ENCODE data around the gene DNAH5.

DNA sequence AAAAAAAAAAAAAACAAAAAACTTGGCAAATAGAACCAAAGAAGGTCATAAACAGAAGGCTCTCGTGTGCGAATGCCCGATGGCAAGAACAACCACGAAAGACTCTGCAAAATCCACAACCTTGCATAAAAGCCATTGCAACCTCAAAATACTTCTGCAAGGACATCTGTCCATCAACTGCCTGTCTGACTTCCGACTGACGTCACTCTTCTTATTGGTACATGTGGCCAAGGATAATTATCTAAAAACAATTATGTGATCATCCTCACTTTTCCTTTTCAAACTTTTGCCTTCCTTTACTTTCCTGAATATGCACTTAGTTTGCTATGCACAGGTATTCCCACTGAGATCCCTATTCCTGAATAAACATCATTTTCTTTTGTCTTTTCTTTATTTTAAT lies 29.2 kb upstream of the DNAH5 start:
- TF ChIP-seq EP300 (IDR thresholded peaks at IDR 0.05; ENCODE audit: borderline replicate concordance) (no peak), FOXM1 (IDR thresholded peaks at IDR 0.05; ENCODE audit: borderline replicate concordance, low read depth) (no peak), EGR1 (IDR thresholded peaks at IDR 0.05) (no peak), TAF1 (IDR thresholded peaks at IDR 0.05; ENCODE audit: low read depth) (no peak), TCF12 (IDR thresholded peaks at IDR 0.05; ENCODE audit: low read depth) (no peak), CEBPB (IDR thresholded peaks at IDR 0.05) (no peak), ZBTB7A (IDR thresholded peaks at IDR 0.05; ENCODE audit: low read depth) (no peak)
- TF ChIP-seq, protein P1, sequence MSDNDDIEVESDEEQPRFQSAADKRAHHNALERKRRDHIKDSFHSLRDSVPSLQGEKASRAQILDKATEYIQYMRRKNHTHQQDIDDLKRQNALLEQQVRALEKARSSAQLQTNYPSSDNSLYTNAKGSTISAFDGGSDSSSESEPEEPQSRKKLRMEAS (IDR thresholded peaks at IDR 0.05) = no peak
- TF ChIP-seq, protein P2, sequence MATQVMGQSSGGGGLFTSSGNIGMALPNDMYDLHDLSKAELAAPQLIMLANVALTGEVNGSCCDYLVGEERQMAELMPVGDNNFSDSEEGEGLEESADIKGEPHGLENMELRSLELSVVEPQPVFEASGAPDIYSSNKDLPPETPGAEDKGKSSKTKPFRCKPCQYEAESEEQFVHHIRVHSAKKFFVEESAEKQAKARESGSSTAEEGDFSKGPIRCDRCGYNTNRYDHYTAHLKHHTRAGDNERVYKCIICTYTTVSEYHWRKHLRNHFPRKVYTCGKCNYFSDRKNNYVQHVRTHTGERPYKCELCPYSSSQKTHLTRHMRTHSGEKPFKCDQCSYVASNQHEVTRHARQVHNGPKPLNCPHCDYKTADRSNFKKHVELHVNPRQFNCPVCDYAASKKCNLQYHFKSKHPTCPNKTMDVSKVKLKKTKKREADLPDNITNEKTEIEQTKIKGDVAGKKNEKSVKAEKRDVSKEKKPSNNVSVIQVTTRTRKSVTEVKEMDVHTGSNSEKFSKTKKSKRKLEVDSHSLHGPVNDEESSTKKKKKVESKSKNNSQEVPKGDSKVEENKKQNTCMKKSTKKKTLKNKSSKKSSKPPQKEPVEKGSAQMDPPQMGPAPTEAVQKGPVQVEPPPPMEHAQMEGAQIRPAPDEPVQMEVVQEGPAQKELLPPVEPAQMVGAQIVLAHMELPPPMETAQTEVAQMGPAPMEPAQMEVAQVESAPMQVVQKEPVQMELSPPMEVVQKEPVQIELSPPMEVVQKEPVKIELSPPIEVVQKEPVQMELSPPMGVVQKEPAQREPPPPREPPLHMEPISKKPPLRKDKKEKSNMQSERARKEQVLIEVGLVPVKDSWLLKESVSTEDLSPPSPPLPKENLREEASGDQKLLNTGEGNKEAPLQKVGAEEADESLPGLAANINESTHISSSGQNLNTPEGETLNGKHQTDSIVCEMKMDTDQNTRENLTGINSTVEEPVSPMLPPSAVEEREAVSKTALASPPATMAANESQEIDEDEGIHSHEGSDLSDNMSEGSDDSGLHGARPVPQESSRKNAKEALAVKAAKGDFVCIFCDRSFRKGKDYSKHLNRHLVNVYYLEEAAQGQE (IDR thresholded peaks at IDR 0.05; ENCODE audit: low read depth) = no peak

All from Ishikawa (cell line).